NOMO-1 (cell line): ENCODE measurements around the gene TEAD3.

Experiments
- DNase-seq, 2 experiments: peaks; one replicate each; lab custom pipeline; 2025; ENCODE audit not compliant: unreplicated experiment in 2 of 2; lab: John Stamatoyannopoulos, UW

TEAD3 gene

DNA sequence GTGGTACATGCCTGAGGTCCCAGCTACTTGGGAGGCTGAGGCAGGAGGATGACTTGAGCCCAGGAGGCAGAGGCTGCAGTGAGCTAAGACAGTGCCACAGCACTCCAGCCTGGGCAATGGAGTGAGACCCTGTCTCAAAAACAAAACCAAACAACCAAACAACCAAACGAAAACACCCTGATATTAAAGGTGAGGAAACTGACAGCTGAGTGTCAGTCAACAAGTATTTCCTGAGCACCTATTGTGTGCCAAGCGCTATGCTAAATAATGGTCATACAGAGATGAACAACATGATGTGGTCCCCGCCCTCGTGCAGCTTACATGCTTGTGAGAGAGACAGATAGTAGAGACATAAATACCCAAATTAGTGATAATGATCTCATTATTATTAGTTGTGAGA lies 17.7 kb upstream of the TEAD3 start:
- no peak for DNase-seq

DNA sequence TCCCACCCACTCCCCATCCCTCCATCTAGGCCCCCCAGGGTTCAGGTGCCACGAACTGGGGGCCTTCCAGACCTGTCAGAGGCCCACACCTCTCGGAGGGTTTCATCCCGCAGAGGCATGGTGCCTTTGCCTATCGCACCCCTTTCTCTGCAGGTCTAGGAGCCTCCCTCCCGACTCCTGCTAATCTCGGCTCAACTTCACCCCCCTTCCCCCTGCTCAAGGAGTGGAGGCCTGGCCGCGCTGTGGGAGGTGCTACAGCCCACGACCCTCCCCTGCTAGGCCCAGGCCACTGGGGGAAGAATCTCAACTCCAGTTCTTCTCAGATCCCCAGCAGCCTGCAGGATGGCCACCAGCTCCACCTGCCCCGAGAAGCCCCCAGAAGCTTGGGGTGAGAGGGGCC lies 15.9 kb upstream of the TEAD3 start, which contains the start of gene TULP1:
TULP1 (minus strand) TSS at position 157 of the 400 bp plus-strand sequence; CDS start at position 119, 38 bp downstream.
- no peak for DNase-seq

DNA sequence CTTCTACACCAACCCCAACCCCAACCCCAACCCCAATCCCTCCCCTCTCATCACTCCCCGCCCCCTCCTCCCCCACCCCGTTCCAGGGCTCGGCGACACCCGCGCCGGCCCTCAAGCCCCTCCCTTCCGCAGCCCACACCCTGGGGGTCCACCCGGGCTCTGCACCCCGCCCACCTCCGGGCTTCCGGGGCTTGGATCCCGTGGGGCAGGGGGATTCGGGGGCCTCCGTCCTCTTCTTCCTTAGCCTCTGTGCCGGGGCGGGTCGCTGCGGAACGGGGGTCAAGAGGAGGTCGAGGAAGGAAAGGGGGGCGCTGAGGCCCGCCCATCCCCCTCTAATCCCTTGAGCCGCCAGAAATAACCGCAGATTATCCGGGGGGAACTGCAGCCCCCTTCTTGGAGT lies 15.1 kb upstream of the TEAD3 start:
- DNase-seq, result no peak

DNA sequence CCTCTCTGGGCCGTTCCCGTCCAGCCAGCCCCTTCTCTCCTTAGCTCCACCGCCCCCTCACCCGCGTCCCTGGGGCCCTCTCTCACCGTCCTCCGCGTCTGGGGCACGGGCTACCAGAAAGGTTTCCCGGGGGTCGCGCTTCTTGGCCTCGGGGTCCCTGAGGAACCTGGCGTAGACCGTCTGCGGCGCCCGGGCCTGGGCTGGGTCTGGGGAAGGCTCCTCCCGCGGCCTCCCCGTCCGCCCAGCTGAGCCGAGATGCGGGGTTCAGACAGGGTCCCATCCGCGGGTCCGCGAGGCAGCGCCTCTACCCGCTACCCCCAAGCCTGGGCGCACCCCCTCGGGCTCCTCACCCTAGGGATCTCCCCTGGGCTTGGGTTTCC lies 14.7 kb upstream of the TEAD3 start:
- no peak for DNase-seq

DNA sequence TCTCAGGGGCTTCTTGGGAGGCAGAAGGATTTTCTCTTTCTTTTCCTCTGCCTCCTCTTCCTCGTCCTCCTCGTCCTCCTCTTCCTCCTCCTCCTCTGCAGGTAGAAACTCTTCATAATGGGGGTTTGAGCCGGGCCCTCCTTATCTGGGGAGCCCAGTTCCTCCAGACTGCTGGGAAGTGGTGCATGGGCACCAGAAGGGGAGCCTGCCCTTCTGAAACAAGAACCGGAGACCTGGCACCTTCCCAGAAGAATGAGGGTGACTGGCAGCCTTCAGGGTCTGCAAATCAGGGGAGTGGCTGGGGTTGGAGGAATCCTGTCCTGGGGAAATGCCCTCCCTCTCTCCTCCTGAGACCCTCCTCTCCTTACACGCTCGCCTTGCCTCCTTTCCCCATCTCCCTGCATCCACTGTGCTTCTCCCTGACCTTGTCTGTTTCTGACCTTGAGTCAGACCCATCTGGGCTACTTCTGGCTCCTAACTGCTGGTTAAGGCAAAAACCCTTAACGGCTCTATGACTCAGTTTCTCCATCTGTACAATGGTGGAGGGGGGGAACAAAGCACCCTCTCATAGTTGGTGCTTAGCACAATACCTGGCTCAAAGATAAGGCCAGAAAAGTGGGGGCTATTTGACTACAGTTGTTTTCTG lies 14.2 kb upstream of the TEAD3 start:
- DNase-seq, result no peak

DNA sequence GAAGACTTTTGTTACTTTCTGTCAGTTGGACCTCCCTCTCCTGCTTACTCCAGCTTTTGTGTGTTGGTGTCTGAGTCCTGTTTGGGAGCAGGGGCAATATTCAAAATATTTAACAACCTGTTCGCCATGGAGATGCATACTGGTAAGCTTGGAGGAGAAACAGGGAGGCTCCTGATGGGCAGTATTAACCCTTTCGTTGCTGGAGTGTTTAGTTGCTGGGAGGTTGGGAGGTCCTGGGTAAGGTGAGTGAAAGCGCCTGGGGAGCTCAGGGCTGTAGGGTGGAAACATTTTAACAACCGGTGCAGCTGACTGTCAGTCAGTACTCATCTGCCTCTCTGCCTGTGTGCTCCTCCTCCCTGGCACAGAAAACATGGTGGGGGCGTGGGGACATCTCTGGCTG lies 11.7 kb upstream of the TEAD3 start:
- no peak for DNase-seq

DNA sequence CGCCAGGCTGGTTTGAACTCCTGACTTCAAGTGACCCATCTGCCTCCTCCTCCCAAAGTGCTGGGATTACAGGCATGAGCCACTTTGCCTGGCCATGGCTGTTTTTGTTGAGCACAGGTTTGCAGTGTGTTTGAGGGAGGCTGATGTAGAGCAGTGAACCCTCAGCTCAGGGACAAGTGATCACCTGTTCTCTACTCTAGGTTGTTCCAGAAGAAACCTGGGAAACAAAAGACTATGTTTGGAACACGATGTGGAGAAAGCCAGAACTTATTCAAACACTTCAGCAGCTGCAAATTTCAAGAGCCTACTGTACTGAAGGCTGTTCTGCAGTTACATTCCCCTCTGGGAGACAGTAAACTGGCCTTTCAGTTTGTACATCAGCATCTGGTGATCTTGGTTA lies 11.1 kb upstream of the TEAD3 start:
- no peak for DNase-seq

DNA sequence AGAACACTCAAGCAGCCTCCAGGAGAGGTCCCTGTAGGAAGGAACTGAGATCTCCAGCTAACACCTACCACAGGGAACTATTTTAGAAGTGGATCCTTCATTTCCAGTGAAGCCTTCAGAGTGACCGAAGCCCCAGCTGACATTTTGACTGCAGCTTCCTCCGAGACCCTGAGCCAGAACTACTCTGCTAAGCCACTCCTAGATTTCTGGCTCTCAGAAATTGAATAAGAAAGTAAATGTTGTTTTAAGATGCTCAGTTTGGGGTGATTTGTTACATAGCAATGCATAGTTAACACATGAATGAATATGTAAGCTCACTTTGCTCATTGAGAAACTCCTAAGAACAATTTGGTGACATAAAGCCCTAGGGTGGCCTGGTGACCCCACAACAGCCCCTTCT lies 10.3 kb upstream of the TEAD3 start:
- DNase-seq, result no peak

DNA sequence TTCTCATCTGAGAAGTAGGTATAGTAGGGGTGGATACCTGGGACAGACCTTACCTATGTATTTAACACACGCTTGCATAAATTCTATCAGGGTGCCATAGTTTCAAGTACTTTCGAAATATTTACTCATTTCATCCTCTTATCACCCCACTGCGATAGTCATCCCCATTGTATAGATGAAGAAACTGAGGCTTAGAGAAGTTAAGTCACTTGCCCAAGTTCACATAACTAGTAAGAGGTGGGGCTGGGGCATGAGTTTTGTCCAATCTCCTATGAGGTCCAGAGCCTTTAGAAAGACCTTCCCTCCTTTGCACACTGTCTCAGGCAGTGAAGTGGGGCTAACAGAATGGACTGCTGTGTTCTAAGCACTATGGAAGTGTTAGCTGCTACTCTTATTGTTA lies 9.7 kb upstream of the TEAD3 start:
- no peak for DNase-seq

DNA sequence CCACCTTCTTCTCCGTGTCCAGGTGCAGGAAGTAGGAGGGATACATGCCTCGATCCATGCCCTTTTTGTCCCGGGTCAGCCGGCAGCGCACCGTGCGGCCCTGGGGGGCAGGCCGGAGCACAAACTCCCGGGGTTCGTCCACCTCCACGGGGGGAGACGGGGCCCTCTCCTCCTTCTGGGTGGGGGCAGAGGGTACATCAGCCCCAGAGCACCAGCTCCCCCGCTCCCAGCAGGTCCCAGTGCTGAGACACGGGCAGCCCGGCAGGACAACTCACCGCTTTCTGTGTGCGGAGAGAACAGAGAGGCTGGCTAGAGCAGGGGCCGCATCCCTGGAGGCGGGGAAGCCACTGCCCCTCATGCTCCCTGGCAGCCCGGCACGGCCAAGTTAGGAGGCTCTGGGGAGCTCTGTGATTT lies 9.1 kb upstream of the TEAD3 start:
- DNase-seq, result no peak

DNA sequence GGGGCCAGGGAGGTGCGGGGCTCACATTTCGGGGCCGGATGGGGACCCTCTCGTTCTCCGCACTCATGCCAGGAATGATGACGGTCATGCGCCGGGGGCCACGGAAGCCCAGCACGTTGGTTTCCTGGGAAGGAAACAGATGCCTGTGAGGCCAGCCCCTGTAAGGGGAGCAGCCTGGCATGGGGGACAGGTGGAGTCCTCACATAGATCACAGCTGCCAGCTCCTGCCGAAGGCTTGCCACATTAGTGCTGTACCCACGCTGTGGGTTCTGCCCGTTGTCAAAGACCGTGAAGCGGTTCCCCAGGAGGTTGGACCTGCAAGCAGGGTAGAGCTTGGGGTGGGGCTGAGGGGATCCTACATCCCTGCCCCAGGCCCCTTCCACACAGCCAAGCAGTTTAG lies 6.7 kb upstream of the TEAD3 start:
- no peak for DNase-seq

DNA sequence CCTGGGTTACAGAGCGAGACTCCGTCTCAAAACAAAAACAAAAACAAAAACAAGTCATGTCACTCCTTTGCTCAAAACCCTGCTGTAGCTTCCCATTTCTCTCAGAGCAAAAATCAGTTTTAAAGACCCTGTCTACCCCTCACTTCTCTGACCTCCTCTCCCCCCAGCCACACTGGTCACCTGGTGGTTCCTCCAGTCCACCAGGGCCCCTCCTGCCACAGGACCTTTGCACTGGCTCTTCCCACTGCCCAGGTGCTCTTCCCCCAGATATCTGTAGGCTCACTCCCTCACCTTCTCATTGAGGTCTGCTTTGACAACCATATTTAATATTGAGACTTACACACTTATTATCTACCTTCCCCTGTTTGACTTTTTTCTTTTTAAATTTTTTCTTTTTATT lies 4.9 kb upstream of the TEAD3 start:
- DNase-seq, result no peak

DNA sequence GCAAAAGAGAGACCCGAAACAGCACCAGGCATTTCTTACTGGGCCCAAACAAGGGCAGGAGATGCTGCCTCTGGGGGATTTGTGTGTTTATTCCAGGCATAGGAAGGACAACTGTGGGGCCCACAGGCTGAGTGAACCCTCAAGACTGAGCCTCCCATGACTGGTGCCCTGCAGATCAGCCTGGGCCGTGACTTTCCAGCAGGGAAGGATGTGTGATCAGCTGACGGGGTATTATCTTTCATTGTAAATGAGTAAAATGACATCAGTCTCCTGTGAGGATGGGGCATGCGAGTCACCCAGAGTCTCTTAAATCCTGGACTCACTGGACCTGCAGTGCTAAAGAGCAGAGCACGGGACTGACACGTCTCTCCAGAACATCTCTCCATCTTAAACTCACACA lies 3.9 kb upstream of the TEAD3 start:
- DNase-seq, result no peak

DNA sequence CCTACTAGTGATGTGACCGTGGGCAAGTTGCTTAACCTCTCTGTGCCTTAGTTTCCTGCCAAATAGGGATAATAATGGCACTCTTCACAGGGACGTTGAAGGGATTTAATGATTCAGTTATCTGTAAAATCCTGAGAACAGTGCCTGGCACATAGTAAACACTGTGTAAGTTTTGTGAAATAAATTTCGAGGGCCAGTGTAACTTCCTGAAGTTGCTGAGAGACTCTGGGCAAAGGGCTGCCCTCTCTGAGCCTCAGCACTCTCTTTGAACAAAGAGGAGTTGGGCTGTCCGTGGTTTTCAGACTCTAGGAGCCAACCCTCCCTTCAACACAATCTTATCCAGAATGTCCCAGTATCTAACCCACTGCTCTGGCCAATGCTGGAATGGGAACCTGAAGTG lies 2.5 kb upstream of the TEAD3 start:
- no peak for DNase-seq

DNA sequence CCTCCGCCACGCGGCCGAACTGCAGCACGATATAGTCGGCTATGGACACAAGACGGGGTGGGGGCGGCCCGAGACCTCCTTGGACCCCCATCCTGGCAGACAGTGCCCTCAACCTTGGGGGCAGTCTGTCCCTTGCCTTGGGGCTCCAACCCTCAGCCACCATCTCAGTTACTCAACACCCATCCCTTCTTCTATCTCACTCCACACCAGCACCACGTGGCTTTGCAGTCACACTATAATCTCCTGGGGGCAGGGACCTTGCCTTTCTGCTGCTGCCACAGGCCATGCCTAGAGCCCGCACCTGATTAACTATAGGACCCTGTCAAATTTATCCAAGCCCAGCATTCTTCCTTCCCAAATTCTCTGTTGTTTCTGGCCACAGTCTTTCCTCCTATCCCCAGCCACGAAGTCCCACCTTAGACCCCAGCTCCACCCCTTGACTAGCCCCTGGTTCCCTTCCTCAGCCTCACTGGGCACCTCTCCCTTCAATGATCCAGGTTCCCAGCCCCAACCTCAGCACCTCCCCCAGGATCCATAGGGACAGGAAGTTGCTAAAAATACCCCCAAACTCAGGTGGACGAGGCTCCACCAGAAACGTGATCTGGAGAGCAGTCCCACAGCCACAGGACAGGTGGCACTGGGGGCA lies 1.7 kb upstream of the TEAD3 start:
- no peak for DNase-seq

DNA sequence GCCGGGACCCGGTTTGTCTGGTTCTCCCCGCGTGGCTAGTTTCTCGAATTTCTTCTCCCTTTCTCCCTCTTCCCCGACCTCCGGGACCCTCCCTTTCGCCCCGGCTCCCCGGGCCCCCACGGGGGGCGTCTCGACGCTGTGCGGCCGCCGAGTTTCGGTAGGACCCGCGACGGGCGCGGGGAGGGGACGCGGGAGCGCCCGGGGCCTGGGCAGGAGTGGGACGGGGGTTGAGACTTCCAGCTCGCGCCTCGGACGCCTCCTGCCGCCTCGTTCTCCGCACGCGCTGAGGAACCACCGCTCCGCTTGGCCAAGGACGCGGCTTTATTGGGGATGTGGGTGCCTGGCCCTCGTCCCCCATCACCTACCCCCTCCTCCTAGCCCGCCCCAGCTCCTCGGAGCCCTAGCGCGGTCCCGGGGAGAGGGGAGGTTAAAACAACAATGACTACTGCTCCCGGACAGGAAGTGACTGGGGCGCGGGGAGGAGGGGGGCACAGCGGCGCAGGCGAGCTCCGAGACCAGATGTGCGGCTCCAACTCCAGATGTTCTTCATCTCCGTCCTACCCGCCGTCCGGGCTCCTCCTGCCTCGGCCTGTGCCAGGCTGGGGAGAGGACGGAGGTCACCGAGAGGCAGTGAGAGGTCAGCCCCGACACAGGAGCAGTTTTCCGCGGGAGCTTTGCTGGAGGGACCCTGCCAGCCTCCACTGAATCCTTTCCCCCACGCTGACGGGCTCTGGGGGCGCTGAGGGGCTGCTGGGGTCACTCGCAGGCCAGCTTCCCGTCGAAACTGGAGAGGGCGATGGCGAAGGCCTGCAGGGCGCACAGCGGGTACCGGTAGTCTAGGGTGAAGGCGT lies 917 bp upstream of the TEAD3 start:
- DNase-seq, result no peak

DNA sequence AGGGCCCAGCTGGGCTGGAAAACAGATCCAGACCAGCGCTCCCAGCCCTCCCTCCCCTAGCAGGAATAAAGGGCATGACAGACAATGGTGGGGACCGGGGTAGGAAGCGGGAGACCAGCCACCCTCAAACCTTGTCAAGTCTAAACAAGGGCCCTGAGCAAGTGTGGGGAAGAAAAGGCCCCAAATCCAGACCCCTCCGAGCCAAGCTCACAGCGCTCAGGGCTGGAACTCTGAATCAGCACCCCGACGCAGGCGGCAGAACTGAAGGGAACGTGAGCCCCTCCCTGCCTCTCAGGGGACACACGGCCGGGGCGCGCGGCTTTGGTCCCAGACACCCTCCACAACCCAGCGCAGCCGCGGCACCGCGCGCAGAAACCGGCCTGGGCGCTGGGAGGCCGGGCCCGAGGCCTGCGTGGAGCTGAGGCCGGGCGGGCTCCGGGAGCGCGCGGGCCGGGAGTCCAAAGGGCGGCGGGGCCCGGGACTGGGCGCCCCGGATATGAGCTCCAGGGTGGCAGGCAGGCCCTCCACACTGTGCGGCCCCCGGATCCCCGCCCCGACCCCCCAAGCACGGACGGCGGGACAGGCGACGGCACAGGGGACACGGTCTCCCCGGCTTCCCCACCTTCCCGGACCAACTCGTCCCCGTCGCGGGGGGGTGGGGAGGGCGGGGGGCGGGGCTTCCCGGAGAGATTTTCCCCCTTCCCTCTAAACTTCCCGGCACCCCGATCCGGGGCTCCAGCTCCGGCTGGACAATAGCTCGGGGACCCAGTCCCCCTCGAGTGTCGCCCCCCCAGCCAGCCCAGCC lies 641 bp downstream of the TEAD3 start:
- DNase-seq, result no peak

DNA sequence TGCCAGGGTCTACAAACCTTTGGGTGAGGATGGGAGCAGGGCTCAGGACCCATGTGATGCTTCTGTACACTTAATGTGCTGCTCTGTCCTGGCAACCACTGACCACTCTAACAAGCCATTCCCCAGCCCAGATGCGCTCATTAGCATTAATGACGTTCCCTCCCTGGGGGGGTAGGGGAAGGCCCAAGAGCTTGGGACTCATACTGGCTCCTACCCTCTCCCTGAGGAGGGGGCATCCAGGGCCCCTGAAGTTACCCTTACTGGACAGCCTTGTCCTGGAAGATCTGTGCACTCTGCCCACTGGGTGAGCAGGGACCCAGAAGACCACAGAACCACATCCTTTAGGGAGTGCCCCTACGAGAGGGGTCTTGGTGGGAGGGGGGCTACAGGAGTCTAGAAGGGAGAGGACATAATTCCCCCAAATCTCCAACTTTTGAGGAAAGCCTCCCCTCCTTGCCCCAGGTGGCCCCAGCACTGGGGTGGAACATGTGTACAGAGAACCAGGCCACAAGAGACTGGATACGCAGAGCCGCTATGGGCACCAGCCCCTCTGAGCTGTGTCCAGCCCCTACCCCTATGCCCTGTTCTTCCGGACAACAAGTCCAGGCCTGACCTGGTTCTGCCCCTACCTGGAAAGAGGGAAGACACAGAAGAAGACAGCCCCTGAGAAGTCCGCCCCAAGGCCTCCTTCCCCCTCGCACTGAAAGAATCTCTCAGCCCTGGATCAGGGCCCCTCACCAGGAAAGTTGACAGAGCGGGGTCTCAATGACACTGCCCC lies 1.4 kb downstream of the TEAD3 start:
- DNase-seq, result no peak

DNA sequence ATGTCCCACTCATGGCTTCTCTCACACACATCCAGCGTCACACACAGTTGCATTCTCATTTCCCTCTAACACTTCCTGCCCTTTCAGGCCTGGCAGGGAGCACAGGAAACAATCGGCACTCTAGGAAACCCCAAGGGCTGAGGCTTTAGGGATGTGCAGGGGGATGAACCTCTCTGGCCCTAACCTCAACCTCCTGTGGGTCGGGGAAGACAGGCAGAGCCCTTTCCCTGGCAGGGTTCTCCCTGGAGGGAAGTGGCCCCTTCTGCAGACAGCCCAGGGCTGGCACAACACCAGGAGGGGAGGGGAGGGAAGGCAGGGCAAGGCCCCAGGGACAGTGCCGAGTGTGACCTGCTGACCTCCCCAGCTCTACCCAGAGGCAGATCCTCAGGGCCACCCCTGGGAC lies 2.7 kb downstream of the TEAD3 start:
- no peak for DNase-seq

DNA sequence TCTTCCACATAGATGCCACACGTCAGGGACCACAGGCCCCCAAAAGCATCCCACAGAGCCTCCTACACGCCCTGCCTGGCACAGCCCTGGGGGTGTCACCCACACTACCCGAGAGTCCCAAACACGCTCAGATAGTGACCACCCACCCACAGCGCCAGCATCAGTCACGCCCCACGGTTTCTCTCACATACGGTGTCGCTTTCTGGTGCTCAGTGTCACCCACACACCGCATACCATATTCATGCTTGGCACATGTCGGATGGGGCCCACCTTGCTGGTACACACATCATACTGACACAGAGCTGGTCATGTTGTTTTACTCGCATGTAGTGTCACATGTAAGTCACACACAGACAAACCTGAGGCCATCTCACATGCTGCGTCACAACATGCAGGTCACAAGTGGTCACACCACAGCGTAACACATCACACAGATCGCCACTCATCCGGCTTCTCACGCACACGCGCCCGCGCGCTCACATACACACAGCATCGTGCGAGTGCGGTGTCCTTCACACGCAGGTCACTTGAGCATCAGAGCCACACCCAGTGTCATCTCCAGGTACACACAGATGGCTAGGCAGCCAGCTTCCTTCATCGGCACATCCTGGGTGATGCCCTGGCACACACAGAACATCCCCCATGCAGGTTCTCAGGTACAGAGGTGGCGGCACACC lies 3.4 kb downstream of the TEAD3 start:
- no peak for DNase-seq
